Smooth muscle cell (in vitro differentiated cells): ENCODE data around the gene PFDN1. TPM values are rescaled to one million over a fixed set of nuclear protein-coding genes. Genes with fewer than 3 reads are reported as not detected.

Source experiments
- DNase-seq: peaks from one replicate; lab custom pipeline; 2025; ENCODE audit not compliant: unreplicated experiment; lab: John Stamatoyannopoulos, UW
- H2AFZ ChIP-seq: fragments of 200-600 bp; sonication (generic); 2 replicates; pipeline ENCODE4 v1.6.0; 2016; ENCODE audit warnings: antibody characterized with exemption, low read depth, mild to moderate bottlenecking
- H3F3A ChIP-seq: fragments of 200-600 bp; sonication (generic); 2 replicates; pipeline ENCODE4 v1.6.0; 2017; ENCODE audit warnings: antibody characterized with exemption, low read depth
- H3K27ac ChIP-seq: fragments of 200-600 bp; sonication (generic); 2 replicates; pipeline ENCODE4 v1.5.1; 2016; ENCODE audit warnings: low read depth, mild to moderate bottlenecking
- H3K27me3 ChIP-seq: fragments of 200-600 bp; sonication (generic); 2 replicates; pipeline ENCODE4 v1.6.1; 2016; ENCODE audit warnings: low read depth, mild to moderate bottlenecking
- H3K36me3 ChIP-seq: fragments of 200-600 bp; sonication (generic); 2 replicates; pipeline ENCODE4 v1.5.1; 2016; ENCODE audit warnings: low read depth
- H3K4me1 ChIP-seq: fragments of 200-600 bp; sonication (generic); 2 replicates; pipeline ENCODE4 v1.5.1; 2016; ENCODE audit warnings: low read depth
- H3K4me2 ChIP-seq: fragments of 200-600 bp; sonication (generic); 2 replicates; pipeline ENCODE4 v1.6.0; 2016; ENCODE audit warnings: mild to moderate bottlenecking
- H3K4me3 ChIP-seq: fragments of 200-600 bp; sonication (generic); 2 replicates; pipeline ENCODE4 v1.5.1; 2016; ENCODE audit warnings: mild to moderate bottlenecking
- H3K79me2 ChIP-seq: fragments of 200-600 bp; sonication (generic); 2 replicates; pipeline ENCODE4 v1.6.0; 2016; ENCODE audit warnings: low read depth, mild to moderate bottlenecking
- H3K9ac ChIP-seq: fragments of 200-600 bp; sonication (generic); 2 replicates; pipeline ENCODE4 v1.6.0; 2016; ENCODE audit warnings: low read depth
- H3K9me3 ChIP-seq: fragments of 200-600 bp; sonication (generic); replicated peaks from 2 replicates; pipeline ENCODE4 v1.5.1; 2016; ENCODE audit warnings: low read depth
- H4K20me1 ChIP-seq: fragments of 200-600 bp; sonication (generic); 2 replicates; pipeline ENCODE4 v1.6.0; 2016; ENCODE audit warnings: low read depth
- CTCF ChIP-seq: fragments of 200-600 bp; sonication (generic); IDR thresholded peaks from 2 replicates; pipeline ENCODE4 v1.5.1; 2017; ENCODE audit warnings: borderline replicate concordance, mild to moderate bottlenecking, antibody characterized with exemption; ENCODE audit not compliant: insufficient read depth, poor library complexity, severe bottlenecking
- WGBS: methylation state at CpG from one replicate; pipeline ENCODE4 v1.1.7; 2016; ENCODE audit warnings: low lambda C conversion rate; 5-methylcytosine and 5-hydroxymethylcytosine counted together
- polyA plus RNA-seq: library from polyadenylated mRNA; unstranded; fragments of >200 nt; fragmentation: Nextera tagmentation; extraction: Ambion mirVana; gene quantifications from 2 replicates; pipeline ENCODE4 v1.2.1, GENCODE V29; 2016
- total RNA-seq: library from RNA; depleted of rRNA; stranded (reverse); fragments of >200 nt; gene quantifications from 2 replicates; pipeline ENCODE4 v1.2.3, GENCODE V29; 2014

PFDN1 gene
- total and polyA plus RNA-seq, 2 experiments from 2014 or later, result 145 to 154 TPM

GRCh38 chr5:140207250-140207964, 95.5 kb downstream of the PFDN1 start:
- Histone ChIP-seq H3K4me1 (peaks cover 8% of the 10 kb centered on the region), H3K79me2 (no peaks in the 10 kb centered on the region), H3F3A (no peaks in the 10 kb centered on the region), H3K27me3 (no peaks in the 10 kb centered on the region), H3K27ac (no peak overlapping the region), H2AFZ (no peak overlapping the region), H3K9ac (no peak overlapping the region), H3K4me2 (no peak overlapping the region), H3K9me3 (no peaks in the 10 kb centered on the region), H3K4me3 (no peak overlapping the region), H3K36me3 (no peaks in the 10 kb centered on the region), H4K20me1 (no peaks in the 10 kb centered on the region)
- no peak for DNase-seq
- WGBS, result 78% methylated on average over 2 of the region's 2 CpGs
- TF ChIP-seq CTCF, result no peak

GRCh38 chr5:140205952-140206351, 96.9 kb downstream of the PFDN1 start:
- no peak overlapping the region for H3K27ac ChIP-seq
- DNase-seq, result no peak

GRCh38 chr5:140205216-140205615, 97.7 kb downstream of the PFDN1 start:
- no peak for TF ChIP-seq CTCF
- Histone ChIP-seq H3K36me3 (no peaks in the 10 kb centered on the region), H3K27ac (no peak overlapping the region), H3F3A (no peaks in the 10 kb centered on the region), H3K27me3 (no peaks in the 10 kb centered on the region), H3K4me3 (no peak overlapping the region), H2AFZ (no peak overlapping the region), H4K20me1 (no peaks in the 10 kb centered on the region), H3K9ac (no peak overlapping the region), H3K4me2 (no peak overlapping the region), H3K79me2 (no peaks in the 10 kb centered on the region), H3K4me1 (peaks cover 8% of the 10 kb centered on the region), H3K9me3 (no peaks in the 10 kb centered on the region)
- 29% methylated on average over 2 of the region's 2 CpGs for WGBS
- no peak for DNase-seq

More at GRCh38 chr5:140205952-140206351, 96.9 kb downstream of the PFDN1 start:
- peaks cover 8% of the 10 kb centered on the region for H3K4me1 ChIP-seq
- H3K36me3 ChIP-seq, result no peaks in the 10 kb centered on the region
- TF ChIP-seq CTCF, result no peak
- H3K9ac ChIP-seq, result no peak overlapping the region
- no peak overlapping the region for H2AFZ ChIP-seq
- H3K4me3 ChIP-seq, result no peak overlapping the region
- WGBS, result 81% methylated on average over 4 of the region's 4 CpGs
- H3F3A ChIP-seq, result no peaks in the 10 kb centered on the region
- no peaks in the 10 kb centered on the region for H3K9me3 ChIP-seq
- no peak overlapping the region for H3K4me2 ChIP-seq
- H3K79me2 ChIP-seq, result no peaks in the 10 kb centered on the region
- no peaks in the 10 kb centered on the region for H4K20me1 ChIP-seq
- no peaks in the 10 kb centered on the region for H3K27me3 ChIP-seq

GRCh38 chr5:140202610-140203009, 100.3 kb downstream of the PFDN1 start:
- no peaks in the 10 kb centered on the region for H3K9me3 ChIP-seq
- 90% methylated on average over 2 of the region's 2 CpGs for WGBS
- no peak overlapping the region for H2AFZ ChIP-seq
- no peak overlapping the region for H3K27ac ChIP-seq
- no peak overlapping the region for H3K9ac ChIP-seq
- no peaks in the 10 kb centered on the region for H3K79me2 ChIP-seq
- H3K4me3 ChIP-seq, result no peak overlapping the region
- H3K4me1 ChIP-seq, result peaks cover 8% of the 10 kb centered on the region
- TF ChIP-seq CTCF, result no peak
- no peaks in the 10 kb centered on the region for H3K27me3 ChIP-seq
- no peak overlapping the region for H3K4me2 ChIP-seq
- no peak for DNase-seq
- H3F3A ChIP-seq, result no peaks in the 10 kb centered on the region
- no peaks in the 10 kb centered on the region for H4K20me1 ChIP-seq
- H3K36me3 ChIP-seq, result no peaks in the 10 kb centered on the region
